DND-41 (cell line): ENCODE measurements around the gene ALDH9A1.

Experiments used
- CTCF ChIP-seq: IDR thresholded peaks from 2 replicates; pipeline ENCODE4 v1.5.1; 2012; ENCODE audit warnings: borderline replicate concordance, low read length, moderate library complexity, mild to moderate bottlenecking; ENCODE audit not compliant: poor library complexity, severe bottlenecking; ENCODE audit errors: extremely low read depth
- EZH2 ChIP-seq: IDR thresholded peaks from 3 replicates; pipeline ENCODE4 v1.6.1; 2012; ENCODE audit warnings: borderline replicate concordance, low read depth, mild to moderate bottlenecking, moderate library complexity, low read length, inconsistent platforms; ENCODE audit not compliant: severe bottlenecking

GRCh38 chr1:165628147-165628822 lies 70.1 kb downstream of the ALDH9A1 start:
- no peak for TF ChIP-seq CTCF
- no peak for TF ChIP-seq EZH2
